Measurements from ENCODE around the gene STARD10.

Gene STARD10

GRCh38 chr11:72781063-72781312, 12.9 kb downstream of the STARD10 start:
- Histone ChIP-seq H3K4me3 (ENCODE audit: insufficient read depth, low read depth, low read length) (peak overlapping the region; percentile 49), H3K9me3 (ENCODE audit: control insufficient read depth, low read length) (no peaks in the 10 kb centered on the region), H3K27ac (ENCODE audit: insufficient read depth, low read depth, low read length, poor library complexity, severe bottlenecking) (no peak overlapping the region), H3K36me3 (ENCODE audit: control insufficient read depth, insufficient read depth, low read length) (no peaks in the 10 kb centered on the region), H3K27me3 (ENCODE audit: control insufficient read depth, insufficient read depth, low read length, poor library complexity, severe bottlenecking) (peaks cover 18% of the 10 kb centered on the region), H3K4me1 (ENCODE audit: control insufficient read depth, insufficient read depth, low read length) (peaks cover 13% of the 10 kb centered on the region)
- WGBS, 2 experiments = 20 to 21% methylated on average over 17 of the region's 17 CpGs

- Histone ChIP-seq H3K36me3 (ENCODE audit: control insufficient read depth, insufficient read depth, low read length) (no peaks in the 10 kb centered on the region), H3K4me1 (ENCODE audit: control insufficient read depth, insufficient read depth, low read length) (peaks cover 13% of the 10 kb centered on the region), H3K27me3 (ENCODE audit: control insufficient read depth, insufficient read depth, low read length, poor library complexity, severe bottlenecking) (peaks cover 18% of the 10 kb centered on the region), H3K4me3 (ENCODE audit: insufficient read depth, low read depth, low read length) (peak overlapping the region; percentile 49), H3K9me3 (ENCODE audit: control insufficient read depth, low read length) (no peaks in the 10 kb centered on the region), H3K27ac (ENCODE audit: insufficient read depth, low read depth, low read length, poor library complexity, severe bottlenecking) (no peak overlapping the region)
- WGBS, 2 experiments = 82 to 83% methylated on average over 10 of the region's 10 CpGs
Observed at GRCh38 chr11:72780296-72781062, 13.4 kb downstream of the STARD10 start.

GRCh38 chr11:72779495-72780128, 14.2 kb downstream of the STARD10 start:
- Histone ChIP-seq H3K4me3 (ENCODE audit: insufficient read depth, low read depth, low read length) (no peak overlapping the region), H3K4me1 (ENCODE audit: control insufficient read depth, insufficient read depth, low read length) (peaks cover 20% of the 10 kb centered on the region), H3K27me3 (ENCODE audit: control insufficient read depth, insufficient read depth, low read length, poor library complexity, severe bottlenecking) (peaks cover 18% of the 10 kb centered on the region), H3K27ac (ENCODE audit: insufficient read depth, low read depth, low read length, poor library complexity, severe bottlenecking) (no peak overlapping the region), H3K9me3 (ENCODE audit: control insufficient read depth, low read length) (no peaks in the 10 kb centered on the region), H3K36me3 (ENCODE audit: control insufficient read depth, insufficient read depth, low read length) (no peaks in the 10 kb centered on the region)
- WGBS, 2 experiments = 87 to 91% methylated on average over 4 of the region's 4 CpGs

GRCh38 chr11:72778535-72779494, 15.0 kb downstream of the STARD10 start:
- Histone ChIP-seq H3K4me1 (ENCODE audit: control insufficient read depth, insufficient read depth, low read length) (peaks cover 23% of the 10 kb centered on the region), H3K4me3 (ENCODE audit: insufficient read depth, low read depth, low read length) (no peak overlapping the region), H3K27ac (ENCODE audit: insufficient read depth, low read depth, low read length, poor library complexity, severe bottlenecking) (no peak overlapping the region), H3K27me3 (ENCODE audit: control insufficient read depth, insufficient read depth, low read length, poor library complexity, severe bottlenecking) (peaks cover 18% of the 10 kb centered on the region), H3K36me3 (ENCODE audit: control insufficient read depth, insufficient read depth, low read length) (no peaks in the 10 kb centered on the region), H3K9me3 (ENCODE audit: control insufficient read depth, low read length) (no peaks in the 10 kb centered on the region)
- WGBS, 2 experiments = 88 to 90% methylated on average over 7 of the region's 7 CpGs

GRCh38 chr11:72777755-72778278, 16.0 kb downstream of the STARD10 start:
- Histone ChIP-seq H3K27me3 (ENCODE audit: control insufficient read depth, insufficient read depth, low read length, poor library complexity, severe bottlenecking) (peaks cover 18% of the 10 kb centered on the region), H3K27ac (ENCODE audit: insufficient read depth, low read depth, low read length, poor library complexity, severe bottlenecking) (no peak overlapping the region), H3K4me3 (ENCODE audit: insufficient read depth, low read depth, low read length) (no peak overlapping the region), H3K9me3 (ENCODE audit: control insufficient read depth, low read length) (no peaks in the 10 kb centered on the region), H3K36me3 (ENCODE audit: control insufficient read depth, insufficient read depth, low read length) (no peaks in the 10 kb centered on the region), H3K4me1 (ENCODE audit: control insufficient read depth, insufficient read depth, low read length) (peaks cover 20% of the 10 kb centered on the region)
- WGBS, 2 experiments = 72 to 82% methylated on average over 5 of the region's 5 CpGs

- Histone ChIP-seq H3K36me3 (ENCODE audit: control insufficient read depth, insufficient read depth, low read length) (no peaks in the 10 kb centered on the region), H3K27ac (ENCODE audit: insufficient read depth, low read depth, low read length, poor library complexity, severe bottlenecking) (no peak overlapping the region), H3K4me3 (ENCODE audit: insufficient read depth, low read depth, low read length) (no peak overlapping the region), H3K27me3 (ENCODE audit: control insufficient read depth, insufficient read depth, low read length, poor library complexity, severe bottlenecking) (peaks cover 18% of the 10 kb centered on the region), H3K4me1 (ENCODE audit: control insufficient read depth, insufficient read depth, low read length) (peaks cover 14% of the 10 kb centered on the region), H3K9me3 (ENCODE audit: control insufficient read depth, low read length) (no peaks in the 10 kb centered on the region)
- WGBS, 2 experiments = 87 to 90% methylated on average over 7 of the region's 7 CpGs
Observed at GRCh38 chr11:72776844-72777754, 16.7 kb downstream of the STARD10 start.

- WGBS, 2 experiments = 93 to 94% methylated on average over 9 of the region's 9 CpGs
- H3K4me1 ChIP-seq (ENCODE audit: control insufficient read depth, insufficient read depth, low read length) = peaks cover 10% of the 10 kb centered on the region
Observed at GRCh38 chr11:72776117-72776843, 17.6 kb downstream of the STARD10 start.

GRCh38 chr11:72775288-72776110, 18.3 kb downstream of the STARD10 start:
- Histone ChIP-seq H3K36me3 (ENCODE audit: control insufficient read depth, insufficient read depth, low read length) (no peaks in the 10 kb centered on the region), H3K4me3 (ENCODE audit: insufficient read depth, low read depth, low read length) (no peak overlapping the region), H3K27ac (ENCODE audit: insufficient read depth, low read depth, low read length, poor library complexity, severe bottlenecking) (no peak overlapping the region), H3K4me1 (ENCODE audit: control insufficient read depth, insufficient read depth, low read length) (peaks cover 10% of the 10 kb centered on the region), H3K27me3 (ENCODE audit: control insufficient read depth, insufficient read depth, low read length, poor library complexity, severe bottlenecking) (peaks cover 5% of the 10 kb centered on the region), H3K9me3 (ENCODE audit: control insufficient read depth, low read length) (no peaks in the 10 kb centered on the region)
- 94 to 95% methylated on average over 7 of the region's 7 CpGs for WGBS, 2 experiments

More at GRCh38 chr11:72776117-72776843, 17.6 kb downstream of the STARD10 start:
- Histone ChIP-seq H3K36me3 (ENCODE audit: control insufficient read depth, insufficient read depth, low read length) (no peaks in the 10 kb centered on the region), H3K4me3 (ENCODE audit: insufficient read depth, low read depth, low read length) (no peak overlapping the region), H3K27ac (ENCODE audit: insufficient read depth, low read depth, low read length, poor library complexity, severe bottlenecking) (no peak overlapping the region), H3K9me3 (ENCODE audit: control insufficient read depth, low read length) (no peaks in the 10 kb centered on the region), H3K27me3 (ENCODE audit: control insufficient read depth, insufficient read depth, low read length, poor library complexity, severe bottlenecking) (peaks cover 13% of the 10 kb centered on the region)

Measured in ectodermal cell (in vitro differentiated cells).